ENCODE results near the gene CDKL1. TPM values are rescaled to one million over a fixed set of nuclear protein-coding genes. Genes with fewer than 3 reads are reported as not detected.

Gene CDKL1
- polyA plus RNA-seq, 1 of the 3 experiments (the other 2 are of a cell fraction) = 2.5 TPM

GRCh38 chr14:50381008-50381407 lies 15.7 kb downstream of the CDKL1 start:
- ChIA-PET CTCF (no interaction called here), POLR2A (no interaction called here)

GRCh38 chr14:50380455-50380854 lies 16.2 kb downstream of the CDKL1 start:
- no peaks in the 10 kb centered on the region for H3K9me2 ChIP-seq
- H3K27me3 ChIP-seq (ENCODE audit: insufficient read depth) = no peaks in the 10 kb centered on the region
- TF ChIP-seq CHD2 (IDR thresholded peaks at IDR 0.05; ENCODE audit: low read length, partially characterized antibody) (no peak), GABPA (IDR thresholded peaks at IDR 0.05; ENCODE audit: low read depth) (no peak), RAD21 (IDR thresholded peaks at IDR 0.05; ENCODE audit: low read length) (no peak), JUND (IDR thresholded peaks at IDR 0.05) (no peak), MXI1 (IDR thresholded peaks at IDR 0.05; ENCODE audit: low read depth, low read length) (no peak), SMC3 (IDR thresholded peaks at IDR 0.05; ENCODE audit: low read depth, low read length) (no peak), TCF12 (IDR thresholded peaks at IDR 0.05) (no peak), TEAD4 (IDR thresholded peaks at IDR 0.05; ENCODE audit: borderline replicate concordance, insufficient read depth) (no peak), REST (IDR thresholded peaks at IDR 0.05; ENCODE audit: low read depth, low read length) (no peak)
- no peaks in the 10 kb centered on the region for H3F3A ChIP-seq (replicated peaks; ENCODE audit: insufficient read depth)
- no peaks in the 10 kb centered on the region for H3K79me2 ChIP-seq (ENCODE audit: insufficient read depth)
- ChIA-PET CTCF (no interaction called here), POLR2A (no interaction called here)
- H3K36me3 ChIP-seq (replicated peaks in 1 of 2; ENCODE audit: control insufficient read depth in 1 of 2, insufficient read depth in 2 of 2, low read length in 1 of 2) = no peaks in the 10 kb centered on the region
- whole genome bisulfite sequencing (ENCODE audit: low lambda C conversion rate) = 100% methylated on average over 1 of the region's 1 CpG
- no peak overlapping the region for H3K9ac ChIP-seq
- no peak overlapping the region for H3K4me2 ChIP-seq
- H3K4me1 ChIP-seq (ENCODE audit: control insufficient read depth in 1 of 2, insufficient read depth in 2 of 2, low read depth in 1 of 2, low read length in 1 of 2) = no peaks in the 10 kb centered on the region
- no peaks in the 10 kb centered on the region for H3K9me3 ChIP-seq
- no peak overlapping the region for H3K4me3 ChIP-seq (ENCODE audit: low read depth in 2 of 2, low read length in 1 of 2)
- H2AFZ ChIP-seq (ENCODE audit: low read depth) = no peak overlapping the region
- DNase-seq = no peak
- H3K27ac ChIP-seq (ENCODE audit: low read depth in 2 of 2, low read length in 1 of 2) = no peak overlapping the region
- no peaks in the 10 kb centered on the region for H4K20me1 ChIP-seq (ENCODE audit: insufficient read depth)

More at GRCh38 chr14:50381008-50381407, 15.7 kb downstream of the CDKL1 start:
- no peaks in the 10 kb centered on the region for H3K79me2 ChIP-seq (ENCODE audit: insufficient read depth)
- no peak overlapping the region for H3K4me2 ChIP-seq
- no peaks in the 10 kb centered on the region for H3K27me3 ChIP-seq (ENCODE audit: insufficient read depth)
- H3K4me3 ChIP-seq (ENCODE audit: low read depth in 2 of 2, low read length in 1 of 2) = no peak overlapping the region
- no peak for TF ChIP-seq RAD21 (IDR thresholded peaks at IDR 0.05; ENCODE audit: low read length)
- no peaks in the 10 kb centered on the region for H3K9me2 ChIP-seq
- H3K4me1 ChIP-seq (ENCODE audit: control insufficient read depth in 1 of 2, insufficient read depth in 2 of 2, low read depth in 1 of 2, low read length in 1 of 2) = no peaks in the 10 kb centered on the region
- H2AFZ ChIP-seq (ENCODE audit: low read depth) = no peak overlapping the region
- H3F3A ChIP-seq (replicated peaks; ENCODE audit: insufficient read depth) = no peaks in the 10 kb centered on the region
- 87% methylated on average over 1 of the region's 1 CpG for WGBS (ENCODE audit: low lambda C conversion rate)
- no peak overlapping the region for H3K27ac ChIP-seq (ENCODE audit: low read depth in 2 of 2, low read length in 1 of 2)
- no peak overlapping the region for H3K9ac ChIP-seq
- H4K20me1 ChIP-seq (ENCODE audit: insufficient read depth) = no peaks in the 10 kb centered on the region
- DNase-seq = no peak
- H3K9me3 ChIP-seq = no peaks in the 10 kb centered on the region
- H3K36me3 ChIP-seq (replicated peaks in 1 of 2; ENCODE audit: control insufficient read depth in 1 of 2, insufficient read depth in 2 of 2, low read length in 1 of 2) = no peaks in the 10 kb centered on the region

- DNase-seq = no peak
- no peaks in the 10 kb centered on the region for H3F3A ChIP-seq (replicated peaks; ENCODE audit: insufficient read depth)
- H3K36me3 ChIP-seq (replicated peaks in 1 of 2; ENCODE audit: control insufficient read depth in 1 of 2, insufficient read depth in 2 of 2, low read length in 1 of 2) = no peaks in the 10 kb centered on the region
- H3K9me3 ChIP-seq = no peaks in the 10 kb centered on the region
- no peaks in the 10 kb centered on the region for H3K79me2 ChIP-seq (ENCODE audit: insufficient read depth)
- H4K20me1 ChIP-seq (ENCODE audit: insufficient read depth) = no peaks in the 10 kb centered on the region
- no peak overlapping the region for H3K27ac ChIP-seq (ENCODE audit: low read depth in 2 of 2, low read length in 1 of 2)
- no peak overlapping the region for H3K9ac ChIP-seq
- H2AFZ ChIP-seq (ENCODE audit: low read depth) = no peak overlapping the region
- H3K4me2 ChIP-seq = no peak overlapping the region
- 100% methylated on average over 2 of the region's 2 CpGs for WGBS (ENCODE audit: low lambda C conversion rate)
- POLR2A ChIA-PET = no interaction called here
- CTCF ChIA-PET = no interaction called here
- H3K27me3 ChIP-seq (ENCODE audit: insufficient read depth) = no peaks in the 10 kb centered on the region
- H3K4me3 ChIP-seq (ENCODE audit: low read depth in 2 of 2, low read length in 1 of 2) = no peak overlapping the region
- no peaks in the 10 kb centered on the region for H3K4me1 ChIP-seq (ENCODE audit: control insufficient read depth in 1 of 2, insufficient read depth in 2 of 2, low read depth in 1 of 2, low read length in 1 of 2)
- H3K9me2 ChIP-seq = no peaks in the 10 kb centered on the region
- TF ChIP-seq SIN3A (IDR thresholded peaks at IDR 0.05; ENCODE audit: borderline replicate concordance, low read depth, low read length) (no peak), YY1 (IDR thresholded peaks at IDR 0.05; ENCODE audit: low read depth) (no peak), POLR2AphosphoS5 (IDR thresholded peaks at IDR 0.05; ENCODE audit: low read depth, low read length) (no peak), CTCF (IDR thresholded peaks at IDR 0.05) (no peak), EZH2phosphoT487 (IDR thresholded peaks at IDR 0.05; ENCODE audit: borderline replicate concordance, low read depth) (no peak), MAX (IDR thresholded peaks at IDR 0.05; ENCODE audit: low read depth) (no peak), FOSL2 (IDR thresholded peaks at IDR 0.05; ENCODE audit: borderline replicate concordance, low read depth) (no peak), RXRA (IDR thresholded peaks at IDR 0.05; ENCODE audit: borderline replicate concordance, low read depth) (no peak), NFIC (IDR thresholded peaks at IDR 0.05; ENCODE audit: borderline replicate concordance) (no peak), GABPA (IDR thresholded peaks at IDR 0.05; ENCODE audit: low read depth) (no peak)
Observed at GRCh38 chr14:50379563-50379962, 17.1 kb downstream of the CDKL1 start.
